Mucosa of rectum (tissue), 2 donors: ENCODE results near the gene ERCC6.

Source experiments
- H3K27ac ChIP-seq, 2 donors: one replicate each; pipeline ENCODE4 v1.7.0; 2013; ENCODE audit warnings: inconsistent platforms in 2 of 2, low read depth in 2 of 2, low read length in 2 of 2
- H3K27me3 ChIP-seq, 2 donors: one replicate each; pipeline ENCODE4 v1.7.0; 2013; ENCODE audit warnings: low read length in 2 of 2; ENCODE audit not compliant: control insufficient read depth in 2 of 2, insufficient read depth in 2 of 2
- H3K36me3 ChIP-seq, 2 donors: one replicate each; pipeline ENCODE4 v1.7.0; 2013; ENCODE audit warnings: low read length in 2 of 2; ENCODE audit not compliant: control insufficient read depth in 2 of 2, insufficient read depth in 2 of 2
- H3K4me1 ChIP-seq, 2 donors: one replicate each; pipeline ENCODE4 v1.7.0; 2013; ENCODE audit warnings: low read length in 2 of 2, mild to moderate bottlenecking in 1 of 2; ENCODE audit not compliant: control insufficient read depth in 2 of 2, insufficient read depth in 2 of 2
- H3K4me3 ChIP-seq, 2 donors: one replicate each; pipeline ENCODE4 v1.7.0; 2013; ENCODE audit warnings: low read length in 2 of 2
- H3K9ac ChIP-seq, 2 donors: one replicate each; pipeline ENCODE4 v1.7.0; 2013; ENCODE audit warnings: low read length in 2 of 2, low read depth in 1 of 2, mild to moderate bottlenecking in 1 of 2
- H3K9me3 ChIP-seq, 2 donors: one replicate each; pipeline ENCODE4 v1.7.0; 2013; ENCODE audit warnings: low read length in 2 of 2; ENCODE audit not compliant: control insufficient read depth in 2 of 2
- donor health status: healthy.
- donor health status: Normal muscosa, but diverticular disease.

The ERCC6 gene

DNA sequence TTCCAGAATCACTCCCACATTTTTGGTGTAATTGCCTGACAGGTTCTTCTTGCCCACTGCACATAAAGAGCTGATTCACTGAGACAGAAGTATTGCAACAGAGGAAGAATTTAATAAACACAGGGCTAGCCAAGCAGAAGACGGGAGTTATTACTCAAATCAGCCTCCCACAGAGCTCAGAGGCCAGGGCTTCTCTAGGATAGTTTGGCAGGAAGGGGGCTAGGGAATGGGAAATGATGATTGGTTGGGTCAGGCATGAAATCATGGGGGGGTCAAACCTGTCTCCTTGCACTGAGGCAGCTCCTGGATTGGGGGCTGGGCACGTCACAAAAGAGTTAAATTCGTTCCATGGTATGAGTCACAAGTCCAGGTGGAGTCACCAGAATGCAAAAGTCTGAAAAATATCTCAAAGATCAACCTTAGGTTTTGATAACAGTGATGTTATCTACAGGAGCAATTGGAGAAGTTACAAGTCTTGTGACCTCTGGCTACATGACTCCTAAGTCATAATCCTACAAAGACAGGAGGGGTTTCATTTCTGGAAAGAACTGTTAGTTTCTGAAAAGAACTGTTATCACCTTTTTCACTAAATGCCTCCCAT lies 30.2 kb upstream of the ERCC6 start:
- Histone ChIP-seq H3K9me3 (no peaks in the 10 kb centered on the region), H3K27me3 (no peaks in the 10 kb centered on the region), H3K36me3 (no peaks in the 10 kb centered on the region), H3K27ac (no peak overlapping the region), H3K4me3 (no peak overlapping the region), H3K9ac (no peak overlapping the region), H3K4me1 (no peaks in the 10 kb centered on the region)

DNA sequence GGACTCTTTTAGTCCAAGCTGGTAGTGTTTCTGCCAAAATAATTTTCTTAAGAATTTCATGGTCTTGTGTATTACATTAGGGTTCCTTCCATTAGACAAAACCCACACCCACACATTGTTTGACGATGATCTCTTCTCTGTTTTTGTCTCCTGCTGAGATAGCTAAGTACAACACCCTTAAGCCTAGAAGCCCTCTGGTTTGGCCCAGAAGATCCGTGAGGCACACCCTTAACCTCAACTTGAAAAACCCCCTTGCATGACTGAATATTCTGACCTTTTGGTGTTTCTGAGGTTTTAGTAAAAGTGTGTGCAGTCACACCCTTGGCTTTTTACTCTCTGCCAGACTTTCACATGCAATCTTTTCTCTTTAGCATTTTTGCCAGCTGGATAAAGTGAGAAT lies 29.3 kb upstream of the ERCC6 start:
- Histone ChIP-seq H3K4me1 (no peaks in the 10 kb centered on the region), H3K4me3 (no peak overlapping the region), H3K9ac (no peak overlapping the region), H3K9me3 (no peaks in the 10 kb centered on the region), H3K27me3 (peaks cover 0 to 4% of the 10 kb centered on the region in 2 donors), H3K36me3 (no peaks in the 10 kb centered on the region), H3K27ac (no peak overlapping the region)

DNA sequence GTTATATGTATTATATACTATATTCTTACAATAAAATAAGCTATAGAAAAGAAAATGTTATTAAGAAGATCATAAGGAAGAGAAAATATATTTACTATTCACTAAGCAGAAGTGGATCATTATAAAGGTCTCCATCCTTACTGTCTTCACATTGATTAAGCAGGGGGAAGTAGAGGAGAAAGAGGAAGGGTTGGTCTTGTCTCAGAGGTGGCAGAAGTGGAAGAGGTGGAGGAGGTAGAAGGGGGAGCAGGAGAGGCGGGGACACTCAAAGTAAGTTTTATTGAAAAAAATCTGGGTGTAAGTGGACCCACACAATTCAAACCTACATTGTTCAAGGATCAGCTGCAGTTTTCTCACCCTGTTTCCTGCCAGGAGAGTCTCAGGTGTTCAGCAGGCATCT lies 28.9 kb upstream of the ERCC6 start:
- H3K27ac ChIP-seq: no peak overlapping the region
- no peaks in the 10 kb centered on the region for H3K9me3 ChIP-seq
- peaks cover 0 to 4% of the 10 kb centered on the region in 2 donors for H3K27me3 ChIP-seq
- H3K4me3 ChIP-seq: no peak overlapping the region
- H3K36me3 ChIP-seq: no peaks in the 10 kb centered on the region
- no peaks in the 10 kb centered on the region for H3K4me1 ChIP-seq
- H3K9ac ChIP-seq: no peak overlapping the region

GRCh38 chr10:49564461-49565009 lies 25.6 kb upstream of the ERCC6 start:
- H3K27ac ChIP-seq: no peak overlapping the region
- no peak overlapping the region for H3K9ac ChIP-seq
- H3K27me3 ChIP-seq: peaks cover 4% of the 10 kb centered on the region in 2 donors
- no peak overlapping the region for H3K4me3 ChIP-seq
- no peaks in the 10 kb centered on the region for H3K4me1 ChIP-seq
- H3K36me3 ChIP-seq: no peaks in the 10 kb centered on the region
- H3K9me3 ChIP-seq: no peaks in the 10 kb centered on the region

DNA sequence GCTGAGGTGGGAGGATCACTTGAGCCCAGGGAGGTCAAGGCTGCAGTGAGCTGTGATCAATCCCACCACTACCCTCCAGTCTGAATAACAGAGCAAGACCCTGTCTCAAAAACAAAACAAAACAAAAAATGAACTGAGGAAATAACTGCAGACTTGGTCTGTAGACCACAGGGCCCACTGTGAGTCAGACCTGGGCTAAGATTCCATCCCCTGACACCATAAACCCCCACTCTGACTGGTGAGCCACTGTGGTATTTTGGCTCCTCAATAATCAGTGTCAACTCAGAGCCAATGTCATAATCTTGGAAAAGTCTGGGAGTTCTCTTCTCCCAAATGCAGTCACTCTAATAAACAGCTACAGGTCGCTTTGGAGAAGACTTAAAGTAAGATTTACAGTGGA lies 24.0 kb upstream of the ERCC6 start:
- H3K9me3 ChIP-seq: no peaks in the 10 kb centered on the region
- peaks cover 4% of the 10 kb centered on the region in 2 donors for H3K27me3 ChIP-seq
- H3K4me3 ChIP-seq: no peak overlapping the region
- H3K4me1 ChIP-seq: no peaks in the 10 kb centered on the region
- H3K9ac ChIP-seq: no peak overlapping the region
- H3K27ac ChIP-seq: no peak overlapping the region
- no peaks in the 10 kb centered on the region for H3K36me3 ChIP-seq

GRCh38 chr10:49560526-49560925 lies 21.6 kb upstream of the ERCC6 start:
- H3K27me3 ChIP-seq: peaks cover 4% of the 10 kb centered on the region in 2 donors
- no peaks in the 10 kb centered on the region for H3K4me1 ChIP-seq
- no peak overlapping the region for H3K27ac ChIP-seq
- no peak overlapping the region for H3K9ac ChIP-seq
- no peak overlapping the region for H3K4me3 ChIP-seq
- no peaks in the 10 kb centered on the region for H3K9me3 ChIP-seq
- no peaks in the 10 kb centered on the region for H3K36me3 ChIP-seq

- Histone ChIP-seq H3K4me1 (no peaks in the 10 kb centered on the region), H3K9me3 (no peaks in the 10 kb centered on the region), H3K27ac (no peak overlapping the region), H3K4me3 (no peak overlapping the region), H3K36me3 (no peaks in the 10 kb centered on the region), H3K27me3 (peaks cover 4% of the 10 kb centered on the region in 2 donors), H3K9ac (no peak overlapping the region)
Observed at GRCh38 chr10:49559476-49559875, 20.6 kb upstream of the ERCC6 start.

DNA sequence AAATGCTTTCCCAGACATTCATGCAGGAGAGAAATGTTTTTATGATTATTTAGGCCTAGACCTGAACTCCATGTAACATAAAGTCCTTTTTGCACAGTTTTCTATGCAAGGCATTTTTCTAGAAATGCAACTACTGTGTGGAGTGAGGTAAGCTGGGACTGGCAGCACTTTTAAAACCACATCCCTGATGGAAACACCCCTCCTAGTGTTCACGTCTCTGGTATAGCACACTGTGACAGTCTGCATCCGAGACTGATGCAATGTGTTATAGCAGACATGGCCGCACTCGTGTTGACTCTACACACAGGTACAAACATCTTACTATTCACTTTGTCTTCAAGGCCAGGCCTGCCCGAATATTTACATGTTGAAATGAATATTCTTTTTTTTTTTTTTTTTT lies 19.3 kb upstream of the ERCC6 start:
- Histone ChIP-seq H3K4me1 (no peaks in the 10 kb centered on the region), H3K9ac (no peak overlapping the region), H3K27me3 (peaks cover 0 to 4% of the 10 kb centered on the region in 2 donors), H3K9me3 (no peaks in the 10 kb centered on the region), H3K27ac (no peak overlapping the region), H3K4me3 (no peak overlapping the region), H3K36me3 (no peaks in the 10 kb centered on the region)

DNA sequence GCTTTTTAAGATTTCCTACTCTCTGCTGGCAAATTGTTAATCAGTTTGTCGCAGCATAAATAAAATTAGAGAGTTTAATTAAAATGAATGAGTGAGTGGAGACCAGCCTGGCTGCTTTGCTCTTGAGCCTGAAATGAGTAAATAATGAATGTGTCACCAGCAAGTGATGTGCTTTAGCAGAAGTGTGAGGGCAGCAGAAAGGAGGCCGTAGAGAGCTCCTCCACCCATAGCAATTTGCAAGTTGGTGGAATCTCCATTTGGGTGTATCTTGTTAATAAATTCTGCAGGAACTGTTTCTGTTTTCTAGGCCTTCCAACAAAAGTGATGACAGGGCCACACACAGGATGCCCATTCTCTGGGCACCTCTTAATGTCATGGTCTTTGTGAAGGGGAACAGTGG lies 18.8 kb upstream of the ERCC6 start:
- H3K9ac ChIP-seq: no peak overlapping the region
- H3K27ac ChIP-seq: no peak overlapping the region
- peaks cover 0 to 4% of the 10 kb centered on the region in 2 donors for H3K27me3 ChIP-seq
- H3K36me3 ChIP-seq: no peaks in the 10 kb centered on the region
- no peak overlapping the region for H3K4me3 ChIP-seq
- H3K4me1 ChIP-seq: no peaks in the 10 kb centered on the region
- no peaks in the 10 kb centered on the region for H3K9me3 ChIP-seq

GRCh38 chr10:49556723-49557122 lies 17.8 kb upstream of the ERCC6 start:
- Histone ChIP-seq H3K9me3 (no peaks in the 10 kb centered on the region), H3K4me1 (no peaks in the 10 kb centered on the region), H3K27ac (no peak overlapping the region), H3K9ac (no peak overlapping the region), H3K36me3 (no peaks in the 10 kb centered on the region), H3K4me3 (no peak overlapping the region), H3K27me3 (peaks cover 0 to 4% of the 10 kb centered on the region in 2 donors)
